ENCODE measurements around the gene U2AF1L4. TPM values are rescaled to one million over a fixed set of nuclear protein-coding genes. Genes with fewer than 3 reads are reported as not detected.

The U2AF1L4 gene
- total and polyA plus RNA-seq, 10 of the 15 experiments (the other 5 are each of a cell fraction or from before 2014, with no cell fraction given), result 7.9 to 21.6 (median 15.1) TPM

- no peak for TF ChIP-seq ZBTB11 (CRISPR knock-in tag; IDR thresholded peaks at IDR 0.05)
- peak; percentile 12 for TF ChIP-seq E4F1 (IDR thresholded peaks at IDR 0.05; ENCODE audit: borderline replicate concordance, partially characterized antibody)
- no peak for TF ChIP-seq BMI1 (IDR thresholded peaks at IDR 0.05; ENCODE audit: borderline replicate concordance)
- TF ChIP-seq SIX5 (IDR thresholded peaks at IDR 0.05; ENCODE audit: low read depth, low read length, severe bottlenecking), result no peak
- no peak for TF ChIP-seq TBL1XR1 (IDR thresholded peaks at IDR 0.05; ENCODE audit: low read depth, low read length)
- TF ChIP-seq PRDM15 (CRISPR knock-in tag; IDR thresholded peaks at IDR 0.05), result no peak
- no peak for TF ChIP-seq CHD4 (IDR thresholded peaks at IDR 0.05)
- TF ChIP-seq KAT2A (conservative IDR thresholded peaks at IDR 0.05; ENCODE audit: control insufficient read depth, low read depth, low read length), result no peak
- no peak for TF ChIP-seq PAX5 (IDR thresholded peaks at IDR 0.05; ENCODE audit: borderline replicate concordance, low read depth, low read length)
- peak; percentile 50; the same call in 1 of the 2 replicates for TF ChIP-seq CREM (IDR thresholded peaks at IDR 0.05; ENCODE audit: low read depth)
- no peak for TF ChIP-seq HSF1 (IDR thresholded peaks at IDR 0.05; ENCODE audit: low read depth, low read length)
- no peak for TF ChIP-seq CBX5 (IDR thresholded peaks at IDR 0.05; ENCODE audit: low read depth)
- TF ChIP-seq MAX (IDR thresholded peaks at IDR 0.05; ENCODE audit: low read depth, low read length), result 0 out of 2 replicates have a peak, but pooled peaks have one; percentile 4
- no peak for TF ChIP-seq NFXL1 (IDR thresholded peaks at IDR 0.05; ENCODE audit: borderline replicate concordance)
Measured at GRCh38 chr19:35702223-35703012, 42.8 kb downstream of the U2AF1L4 start (continued).

Data from GM12878 (cell line).